Measurements from ENCODE around the gene TRAPPC10. TPM values are rescaled to one million over a fixed set of nuclear protein-coding genes. Genes with fewer than 3 reads are reported as not detected.

The TRAPPC10 gene
- 17.2 and 30.4 TPM in 2 replicates for total RNA-seq

GRCh38 chr21:44011579-44012473 lies at the start of gene TRAPPC10:
TRAPPC10 (plus strand) TSS chr21:44012309; CDS start chr21:44012494, 185 bp downstream.

GRCh38 chr21:44107026-44107501 lies 95.0 kb downstream of the TRAPPC10 start, which contains the start of gene PWP2:
PWP2 (plus strand) TSS chr21:44107399; CDS start chr21:44107417, 18 bp downstream.

Other genes starting within 250 kb of the TRAPPC10 start
- gene CSTB, start 236.0 kb upstream of the TRAPPC10 start, total RNA-seq, result 12.0 and 15.3 TPM in 2 replicates
- gene RRP1, start 222.7 kb upstream of the TRAPPC10 start, total RNA-seq, result 13.4 and 22.6 TPM in 2 replicates
- gene AGPAT3, start 147.1 kb upstream of the TRAPPC10 start, total RNA-seq, result 30.1 and 112 TPM in 2 replicates
- gene PWP2, start 95.1 kb downstream of the TRAPPC10 start, total RNA-seq, result 1.1 and 4.7 TPM in 2 replicates
- gene GATD3, start 121.4 kb downstream of the TRAPPC10 start, total RNA-seq, result 15.1 and 21.7 TPM in 2 replicates
- 0.97 and 14.0 TPM in 2 replicates for gene ICOSLG, start 228.6 kb downstream of the TRAPPC10 start, total RNA-seq
- not detected in 2 replicates for gene DNMT3L, start 249.6 kb downstream of the TRAPPC10 start, total RNA-seq

All from bladder microvascular endothelial cell (primary cell).